ENCODE measurements around the gene CXCR6.

CXCR6 gene

GRCh38 chr3:45923755-45924154 lies 19.5 kb upstream of the CXCR6 start:
- no peak overlapping the region for H3K4ac ChIP-seq (ENCODE audit: low read depth, low read length)
- no peak overlapping the region for H4K12ac ChIP-seq (ENCODE audit: low read depth, low read length)
- H3K27me3 ChIP-seq (ENCODE audit: insufficient read depth, low read length), result no peaks in the 10 kb centered on the region
- H4K91ac ChIP-seq (ENCODE audit: low read depth, low read length), result no peak overlapping the region
- H2BK5ac ChIP-seq (ENCODE audit: low read depth, low read length, poor library complexity), result no peak overlapping the region
- H3K4me3 ChIP-seq (ENCODE audit: low read depth, low read length), result no peak overlapping the region
- no peak overlapping the region for H3K23ac ChIP-seq (ENCODE audit: low read length)
- WGBS (ENCODE audit: extremely low coverage, insufficient coverage, insufficient read length), result no CpG with 5 or more reads among the region's 3 CpGs
- no peak overlapping the region for H3K18ac ChIP-seq (ENCODE audit: low read length)
- no peak for DNase-seq
- no peak overlapping the region for H3K14ac ChIP-seq (ENCODE audit: low read length)
- H2BK120ac ChIP-seq (ENCODE audit: insufficient read depth, low read length, poor library complexity), result no peak overlapping the region
- no peaks in the 10 kb centered on the region for H3K4me1 ChIP-seq (ENCODE audit: control insufficient read depth in 1 of 2, insufficient read depth in 2 of 2, low read length in 2 of 2)
- no peak overlapping the region for H4K8ac ChIP-seq (ENCODE audit: low read depth, low read length)
- H2AFZ ChIP-seq (ENCODE audit: insufficient read depth, low read length, poor library complexity), result no peak overlapping the region
- peaks cover 32 to 33% of the 10 kb centered on the region in 2 experiments for H3K36me3 ChIP-seq (ENCODE audit: control insufficient read depth in 1 of 2, insufficient read depth in 2 of 2, low read length in 2 of 2)
- H3K27ac ChIP-seq (ENCODE audit: low read depth, low read length), result no peak overlapping the region
- no peaks in the 10 kb centered on the region for H3K9me3 ChIP-seq (ENCODE audit: insufficient read depth, low read depth, low read length)
- H2BK12ac ChIP-seq (ENCODE audit: low read length), result no peak overlapping the region
- H2AK5ac ChIP-seq (ENCODE audit: low read length), result no peak overlapping the region
- H3K9ac ChIP-seq (ENCODE audit: low read length), result no peak overlapping the region
- no peak overlapping the region for H3K4me2 ChIP-seq (ENCODE audit: low read length)
- no peaks in the 10 kb centered on the region for H3K79me2 ChIP-seq (ENCODE audit: control insufficient read depth, insufficient read depth, low read length, poor library complexity)
- H3K79me1 ChIP-seq (ENCODE audit: low read length), result no peaks in the 10 kb centered on the region

DNA sequence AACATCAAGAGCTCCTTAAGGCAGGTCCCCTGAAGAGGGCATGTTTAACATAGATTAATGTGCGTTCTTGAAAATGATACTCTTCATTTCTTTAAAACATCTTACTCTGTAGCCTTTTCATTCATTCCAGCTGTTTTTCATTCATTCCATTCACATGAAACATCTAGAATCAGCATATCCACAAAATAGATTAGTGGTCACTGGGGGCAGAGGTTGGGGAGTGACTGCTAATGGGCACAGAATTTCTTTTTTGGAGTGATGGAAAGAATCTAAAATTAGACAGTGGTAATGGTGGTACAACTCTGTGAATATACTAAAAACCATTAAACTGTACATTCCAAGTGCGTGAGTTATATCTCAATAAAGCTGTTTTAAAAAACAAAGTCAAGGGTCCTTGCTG lies 15.4 kb upstream of the CXCR6 start:
- no peak overlapping the region for H4K12ac ChIP-seq (ENCODE audit: low read depth, low read length)
- peaks cover 30 to 35% of the 10 kb centered on the region in 2 experiments for H3K36me3 ChIP-seq (ENCODE audit: control insufficient read depth in 1 of 2, insufficient read depth in 2 of 2, low read length in 2 of 2)
- no peak overlapping the region for H3K27ac ChIP-seq (ENCODE audit: low read depth, low read length)
- H2BK12ac ChIP-seq (ENCODE audit: low read length), result no peak overlapping the region
- no peak overlapping the region for H3K4ac ChIP-seq (ENCODE audit: low read depth, low read length)
- no peaks in the 10 kb centered on the region for H3K27me3 ChIP-seq (ENCODE audit: insufficient read depth, low read length)
- H4K8ac ChIP-seq (ENCODE audit: low read depth, low read length), result no peak overlapping the region
- no peaks in the 10 kb centered on the region for H3K79me2 ChIP-seq (ENCODE audit: control insufficient read depth, insufficient read depth, low read length, poor library complexity)
- no peak overlapping the region for H3K18ac ChIP-seq (ENCODE audit: low read length)
- H2AFZ ChIP-seq (ENCODE audit: insufficient read depth, low read length, poor library complexity), result no peak overlapping the region
- no CpG with 5 or more reads among the region's 2 CpGs for whole genome bisulfite sequencing (ENCODE audit: extremely low coverage, insufficient coverage, insufficient read length)
- no peak overlapping the region for H2AK5ac ChIP-seq (ENCODE audit: low read length)
- H2BK120ac ChIP-seq (ENCODE audit: insufficient read depth, low read length, poor library complexity), result no peak overlapping the region
- DNase-seq, result no peak
- no peak overlapping the region for H3K4me3 ChIP-seq (ENCODE audit: low read depth, low read length)
- H3K9ac ChIP-seq (ENCODE audit: low read length), result no peak overlapping the region
- H3K9me3 ChIP-seq (ENCODE audit: insufficient read depth, low read depth, low read length), result no peaks in the 10 kb centered on the region
- H3K23ac ChIP-seq (ENCODE audit: low read length), result no peak overlapping the region
- no peak overlapping the region for H4K91ac ChIP-seq (ENCODE audit: low read depth, low read length)
- H3K4me1 ChIP-seq (ENCODE audit: control insufficient read depth in 1 of 2, insufficient read depth in 2 of 2, low read length in 2 of 2), result no peaks in the 10 kb centered on the region
- H3K14ac ChIP-seq (ENCODE audit: low read length), result no peak overlapping the region
- H2BK5ac ChIP-seq (ENCODE audit: low read depth, low read length, poor library complexity), result no peak overlapping the region
- no peak overlapping the region for H3K4me2 ChIP-seq (ENCODE audit: low read length)
- H3K79me1 ChIP-seq (ENCODE audit: low read length), result no peaks in the 10 kb centered on the region

DNA sequence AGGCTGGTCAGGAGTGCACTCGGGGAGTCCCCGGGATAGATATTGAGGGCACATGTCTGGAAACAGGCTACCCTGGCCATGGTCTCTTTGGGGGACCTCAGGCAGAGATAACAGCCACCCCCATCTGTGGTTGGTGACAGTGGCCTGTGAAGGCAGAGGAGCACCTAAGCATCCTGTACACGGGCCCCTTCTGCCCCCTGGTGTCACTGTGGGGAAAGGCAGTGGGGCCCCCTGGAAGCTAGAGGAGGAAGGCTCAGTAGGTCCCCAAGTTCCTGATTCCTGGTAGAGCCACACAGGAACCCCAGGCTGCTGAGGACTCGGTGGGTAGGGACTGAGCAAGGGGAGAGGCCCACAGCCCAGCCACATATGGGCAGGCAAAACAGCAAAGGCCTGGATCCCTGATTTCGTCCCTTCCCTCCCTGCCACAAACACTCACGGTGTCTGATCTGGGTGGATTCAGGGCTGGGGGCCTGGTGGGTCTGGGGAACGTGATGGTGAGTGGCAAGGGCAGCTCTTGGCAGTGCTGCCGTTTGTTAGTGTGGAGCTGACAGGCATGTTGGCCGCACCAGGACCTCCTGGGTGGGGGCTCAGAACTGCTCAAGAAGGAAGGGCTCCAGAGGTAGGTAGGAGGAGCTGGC lies 14.1 kb upstream of the CXCR6 start:
- Histone ChIP-seq H2BK120ac (ENCODE audit: insufficient read depth, low read length, poor library complexity) (no peak overlapping the region), H4K12ac (ENCODE audit: low read depth, low read length) (no peak overlapping the region), H2BK12ac (ENCODE audit: low read length) (no peak overlapping the region), H3K4me3 (ENCODE audit: low read depth, low read length) (no peak overlapping the region), H3K23ac (ENCODE audit: low read length) (no peak overlapping the region), H3K14ac (ENCODE audit: low read length) (no peak overlapping the region), H3K18ac (ENCODE audit: low read length) (no peak overlapping the region), H4K8ac (ENCODE audit: low read depth, low read length) (no peak overlapping the region), H2AK5ac (ENCODE audit: low read length) (no peak overlapping the region), H3K4me2 (ENCODE audit: low read length) (no peak overlapping the region), H3K27me3 (ENCODE audit: insufficient read depth, low read length) (no peaks in the 10 kb centered on the region), H3K79me2 (ENCODE audit: control insufficient read depth, insufficient read depth, low read length, poor library complexity) (no peaks in the 10 kb centered on the region), H3K4ac (ENCODE audit: low read depth, low read length) (no peak overlapping the region), H3K27ac (ENCODE audit: low read depth, low read length) (no peak overlapping the region), H2AFZ (ENCODE audit: insufficient read depth, low read length, poor library complexity) (no peak overlapping the region), H3K79me1 (ENCODE audit: low read length) (no peaks in the 10 kb centered on the region), H3K36me3 (ENCODE audit: control insufficient read depth in 1 of 2, insufficient read depth in 2 of 2, low read length in 2 of 2) (peaks cover 20 to 27% of the 10 kb centered on the region in 2 experiments), H3K4me1 (ENCODE audit: control insufficient read depth in 1 of 2, insufficient read depth in 2 of 2, low read length in 2 of 2) (no peaks in the 10 kb centered on the region), H2BK5ac (ENCODE audit: low read depth, low read length, poor library complexity) (no peak overlapping the region), H4K91ac (ENCODE audit: low read depth, low read length) (no peak overlapping the region), H3K9ac (ENCODE audit: low read length) (no peak overlapping the region), H3K9me3 (ENCODE audit: insufficient read depth, low read depth, low read length) (no peaks in the 10 kb centered on the region)
- peak in 1 of 2 donors; percentile 50 for DNase-seq
- WGBS (ENCODE audit: extremely low coverage, insufficient coverage, insufficient read length), result no CpG with 5 or more reads among the region's 9 CpGs

- Histone ChIP-seq H2AK5ac (ENCODE audit: low read length) (no peak overlapping the region), H4K8ac (ENCODE audit: low read depth, low read length) (no peak overlapping the region), H3K79me1 (ENCODE audit: low read length) (no peaks in the 10 kb centered on the region), H3K27ac (ENCODE audit: low read depth, low read length) (no peak overlapping the region), H3K27me3 (ENCODE audit: insufficient read depth, low read length) (no peaks in the 10 kb centered on the region), H3K4me1 (ENCODE audit: control insufficient read depth in 1 of 2, insufficient read depth in 2 of 2, low read length in 2 of 2) (no peaks in the 10 kb centered on the region), H3K23ac (ENCODE audit: low read length) (no peak overlapping the region), H3K36me3 (ENCODE audit: control insufficient read depth in 1 of 2, insufficient read depth in 2 of 2, low read length in 2 of 2) (peaks cover 25 to 29% of the 10 kb centered on the region in 2 experiments), H2AFZ (ENCODE audit: insufficient read depth, low read length, poor library complexity) (no peak overlapping the region), H3K4ac (ENCODE audit: low read depth, low read length) (no peak overlapping the region), H4K91ac (ENCODE audit: low read depth, low read length) (no peak overlapping the region), H3K79me2 (ENCODE audit: control insufficient read depth, insufficient read depth, low read length, poor library complexity) (no peaks in the 10 kb centered on the region), H3K4me2 (ENCODE audit: low read length) (no peak overlapping the region), H4K12ac (ENCODE audit: low read depth, low read length) (no peak overlapping the region), H2BK5ac (ENCODE audit: low read depth, low read length, poor library complexity) (no peak overlapping the region), H2BK12ac (ENCODE audit: low read length) (no peak overlapping the region), H3K9me3 (ENCODE audit: insufficient read depth, low read depth, low read length) (no peaks in the 10 kb centered on the region), H3K9ac (ENCODE audit: low read length) (no peak overlapping the region), H3K4me3 (ENCODE audit: low read depth, low read length) (no peak overlapping the region), H2BK120ac (ENCODE audit: insufficient read depth, low read length, poor library complexity) (no peak overlapping the region), H3K14ac (ENCODE audit: low read length) (no peak overlapping the region), H3K18ac (ENCODE audit: low read length) (no peak overlapping the region)
- DNase-seq, result no peak
- WGBS (ENCODE audit: extremely low coverage, insufficient coverage, insufficient read length), result no CpG with 5 or more reads among the region's 6 CpGs
These were observed 11.8 kb upstream of the CXCR6 start for GRCh38 chr3:45931496-45931895.
